GM13977 (cell line): ENCODE results near the gene SH3PXD2A.

Experiments used
- DNase-seq: peaks from one replicate; pipeline ENCODE4 v3.0.0; 2012; ENCODE audit warnings: low spot score
- CTCF ChIP-seq: IDR thresholded peaks from 2 replicates; pipeline ENCODE4 v1.5.1; 2012; ENCODE audit warnings: mild to moderate bottlenecking, control low read depth; ENCODE audit not compliant: insufficient read depth; ENCODE audit errors: extremely low read depth, missing control alignments
- in situ Hi-C: fragments of 300-500 bp; cut with MboI; formaldehyde crosslinking; loops from one replicate; pipeline ENCODE4 v1.12.0; 2022; ENCODE audit warnings: low sequenced_read_pairs, low pct_unique_long_range_greater_than_20kb, mixed read lengths, inconsistent platforms; ENCODE audit not compliant: unreplicated experiment

SH3PXD2A gene

GRCh38 chr10:103653581-103654037, 201.8 kb downstream of the SH3PXD2A start:
- in situ Hi-C loops = no loop called here
- DNase-seq = no peak
- no peak for TF ChIP-seq CTCF

- no peak for DNase-seq
- in situ Hi-C loops = no loop called here
- TF ChIP-seq CTCF = no peak
These were observed 202.6 kb downstream of the SH3PXD2A start for GRCh38 chr10:103652599-103653281.

- in situ Hi-C loops = no loop called here
- TF ChIP-seq CTCF = no peak
- no peak for DNase-seq
These were observed 203.4 kb downstream of the SH3PXD2A start for GRCh38 chr10:103651783-103652476.

- DNase-seq = no peak
- no peak for TF ChIP-seq CTCF
- in situ Hi-C loops = no loop called here
These were observed 204.0 kb downstream of the SH3PXD2A start for GRCh38 chr10:103651333-103651732.

- DNase-seq = no peak
- in situ Hi-C loops = no loop called here
- no peak for TF ChIP-seq CTCF
These were observed 205.5 kb downstream of the SH3PXD2A start for GRCh38 chr10:103649654-103650423.

- in situ Hi-C loops = no loop called here
- DNase-seq = no peak
These were observed 206.5 kb downstream of the SH3PXD2A start for GRCh38 chr10:103648636-103649532.

More at GRCh38 chr10:103648636-103649532, 206.5 kb downstream of the SH3PXD2A start:
- TF ChIP-seq CTCF = no peak
